Vein endothelial cell (primary cell): ENCODE results near the gene HS3ST5. TPM values are rescaled to one million over a fixed set of nuclear protein-coding genes. Genes with fewer than 3 reads are reported as not detected.

Experiments
- small RNA-seq: library from RNA; depleted of rRNA; stranded (forward); fragments of <200 nt; gene quantifications from one replicate; pipeline ENCODE3, GENCODE V24; 2012
- total RNA-seq: library from RNA; depleted of rRNA; stranded (reverse); fragments of >200 nt; gene quantifications from 2 replicates; pipeline ENCODE4 v1.2.3, GENCODE V29; 2012

Gene HS3ST5, protein sequence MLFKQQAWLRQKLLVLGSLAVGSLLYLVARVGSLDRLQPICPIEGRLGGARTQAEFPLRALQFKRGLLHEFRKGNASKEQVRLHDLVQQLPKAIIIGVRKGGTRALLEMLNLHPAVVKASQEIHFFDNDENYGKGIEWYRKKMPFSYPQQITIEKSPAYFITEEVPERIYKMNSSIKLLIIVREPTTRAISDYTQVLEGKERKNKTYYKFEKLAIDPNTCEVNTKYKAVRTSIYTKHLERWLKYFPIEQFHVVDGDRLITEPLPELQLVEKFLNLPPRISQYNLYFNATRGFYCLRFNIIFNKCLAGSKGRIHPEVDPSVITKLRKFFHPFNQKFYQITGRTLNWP
- total RNA-seq, result under 0.01 TPM in 1 of 2 replicates, not detected in the other

DNA sequence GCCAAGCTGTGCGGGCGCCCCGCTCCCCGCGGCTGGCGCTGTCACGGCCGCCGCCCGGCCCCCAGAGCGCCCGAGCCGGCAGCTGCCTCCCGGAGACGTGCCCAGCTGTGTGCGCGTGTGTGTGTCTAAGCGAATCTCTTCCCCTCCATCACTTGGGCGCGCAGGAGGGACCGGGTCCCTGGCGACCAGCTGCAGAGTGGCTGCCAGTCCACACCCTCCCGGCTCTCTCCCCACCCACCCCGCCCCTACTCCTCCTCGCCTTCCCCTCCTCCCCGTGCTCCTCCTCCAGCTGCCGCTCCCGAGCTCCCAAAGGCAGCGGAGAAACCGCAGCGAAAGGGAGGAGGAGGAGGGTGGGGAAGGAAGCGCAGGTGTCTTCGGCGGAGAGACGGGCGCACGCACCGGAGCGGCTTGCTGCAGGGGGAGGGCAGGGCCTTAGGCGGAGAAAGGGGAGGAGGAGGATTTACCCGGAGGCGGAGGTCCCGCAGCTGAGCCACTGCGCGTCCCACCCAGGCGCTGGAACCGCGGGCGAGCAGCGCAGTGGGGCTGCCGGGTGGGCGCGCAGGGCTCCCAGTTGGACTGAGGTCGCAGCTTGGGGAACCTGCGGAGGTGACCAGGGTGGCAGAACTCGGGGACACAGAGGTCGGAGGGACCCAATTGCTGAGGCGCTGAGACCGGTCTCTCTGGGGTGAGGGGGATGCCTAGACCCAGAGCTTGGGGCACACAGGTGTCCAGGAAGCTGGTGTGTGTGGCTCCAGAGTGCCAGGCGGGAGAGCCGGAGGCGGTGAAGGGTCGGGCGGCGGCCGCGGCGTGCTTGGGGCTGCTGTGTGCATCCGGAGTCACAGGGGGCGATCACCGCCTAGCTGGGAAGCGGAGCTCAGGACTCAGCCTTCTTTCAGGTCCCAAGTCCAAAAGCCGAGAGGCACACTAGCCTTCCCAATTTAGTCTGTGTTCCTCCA is at the start of gene HS3ST5:
Gene HS3ST5 (minus strand): TSS at position 198 of the 956 bp plus-strand sequence. CDS start 280,178 bp downstream, outside the sequence.

Small RNAs within 50 kb of the gene (small RNA-seq; reads per million reads assigned to genes)
- gene RNA5SP213, result not detected
